PC-9 (cell line): Measurements from ENCODE around the gene VCX3A.

ENCODE experiments used
- CTCF ChIP-seq: fragments of 200-600 bp; sonication (generic); conservative IDR thresholded peaks from 2 replicates; pipeline ENCODE4 v1.6.1; 2017; ENCODE audit warnings: mixed run types, antibody characterized with exemption, mild to moderate bottlenecking, moderate library complexity
- EZH2 ChIP-seq: fragments of 200-600 bp; sonication (generic); IDR thresholded peaks from 2 replicates; pipeline ENCODE4 v1.8.0; 2017; ENCODE audit warnings: antibody characterized with exemption, low read depth

GRCh38 chrX:6558979-6559378 is 24.1 kb upstream of the VCX3A start:
- TF ChIP-seq CTCF (no peak), EZH2 (no peak)
